PC-9 (cell line): ENCODE results near the gene PAOX.

Source experiments
- EZH2 ChIP-seq: fragments of 200-600 bp; sonication (generic); IDR thresholded peaks from 2 replicates; pipeline ENCODE4 v1.8.0; 2017; ENCODE audit warnings: antibody characterized with exemption, low read depth
- TF ChIP-seq, protein P1 (sequence below): fragments of 200-600 bp; sonication (generic); conservative IDR thresholded peaks from 2 replicates; pipeline ENCODE4 v1.6.1; 2017; ENCODE audit warnings: mixed run types, antibody characterized with exemption, mild to moderate bottlenecking, moderate library complexity

DNA sequence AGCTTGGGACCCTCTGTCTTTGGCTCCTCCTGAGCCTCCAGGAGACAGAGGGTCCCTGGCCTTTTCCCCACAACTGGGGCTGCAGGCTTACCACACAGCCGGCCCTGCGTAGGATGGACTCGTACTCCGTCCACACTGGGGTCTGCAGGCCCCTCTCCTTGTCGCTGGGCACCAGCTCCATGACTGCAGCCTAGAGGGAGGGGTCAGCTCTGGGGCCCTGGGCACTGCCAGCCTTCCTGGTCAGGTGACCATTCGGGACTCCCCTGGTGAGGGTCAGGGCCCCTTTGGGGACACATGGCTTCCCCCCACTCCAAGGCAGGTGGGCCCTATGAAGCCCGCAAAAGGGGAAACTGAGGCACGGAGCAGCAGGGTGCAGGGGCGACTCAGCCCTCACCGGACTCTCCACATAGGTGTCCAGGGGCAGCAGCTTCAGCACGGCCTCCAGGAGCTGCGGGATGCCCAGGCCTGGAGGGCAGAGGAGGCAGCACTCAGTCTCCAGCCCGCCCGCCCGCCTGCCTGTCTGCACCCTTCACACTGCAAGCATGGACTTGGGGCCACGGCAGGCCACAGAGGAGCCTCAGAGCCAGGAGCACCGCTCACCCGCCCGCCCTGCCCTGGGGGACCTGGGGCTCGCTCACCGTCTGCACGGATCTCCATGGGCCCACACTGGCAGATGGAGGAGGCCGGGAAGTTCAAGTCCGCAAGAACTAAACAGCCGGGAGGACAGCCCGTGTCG is 22.3 kb upstream of the PAOX start:
- TF ChIP-seq, protein P1, sequence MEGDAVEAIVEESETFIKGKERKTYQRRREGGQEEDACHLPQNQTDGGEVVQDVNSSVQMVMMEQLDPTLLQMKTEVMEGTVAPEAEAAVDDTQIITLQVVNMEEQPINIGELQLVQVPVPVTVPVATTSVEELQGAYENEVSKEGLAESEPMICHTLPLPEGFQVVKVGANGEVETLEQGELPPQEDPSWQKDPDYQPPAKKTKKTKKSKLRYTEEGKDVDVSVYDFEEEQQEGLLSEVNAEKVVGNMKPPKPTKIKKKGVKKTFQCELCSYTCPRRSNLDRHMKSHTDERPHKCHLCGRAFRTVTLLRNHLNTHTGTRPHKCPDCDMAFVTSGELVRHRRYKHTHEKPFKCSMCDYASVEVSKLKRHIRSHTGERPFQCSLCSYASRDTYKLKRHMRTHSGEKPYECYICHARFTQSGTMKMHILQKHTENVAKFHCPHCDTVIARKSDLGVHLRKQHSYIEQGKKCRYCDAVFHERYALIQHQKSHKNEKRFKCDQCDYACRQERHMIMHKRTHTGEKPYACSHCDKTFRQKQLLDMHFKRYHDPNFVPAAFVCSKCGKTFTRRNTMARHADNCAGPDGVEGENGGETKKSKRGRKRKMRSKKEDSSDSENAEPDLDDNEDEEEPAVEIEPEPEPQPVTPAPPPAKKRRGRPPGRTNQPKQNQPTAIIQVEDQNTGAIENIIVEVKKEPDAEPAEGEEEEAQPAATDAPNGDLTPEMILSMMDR = no peak
- no peak for TF ChIP-seq EZH2
